OCI-LY7 (cell line): ENCODE data around the gene TAPT1. TPM values are rescaled to one million over a fixed set of nuclear protein-coding genes. Genes with fewer than 3 reads are reported as not detected.

ENCODE experiments used
- BruUV-seq: library from RNA; stranded (reverse); fragments of 400-500 nt; replicated peaks from 2 replicates; lab custom pipeline; 2021; lab: Mats Ljungman, UMichigan
- CTCF ChIA-PET: fragments of 300-600 bp; sonication (Branson Sonifier 250); formaldehyde crosslinking; loops from one replicate; lab custom pipeline; 2022; ENCODE audit warnings: antibody characterized with exemption; ENCODE audit not compliant: unreplicated experiment; lab: Charles Lee
- POLR2A ChIA-PET: fragments of 300-600 bp; sonication (Branson Sonifier 250); formaldehyde crosslinking; loops from one replicate; lab custom pipeline; 2022; ENCODE audit warnings: antibody characterized with exemption; lab: Charles Lee
- DNase-seq: peaks from one replicate; pipeline ENCODE4 v3.0.0-alpha.2; 2015; ENCODE audit warnings: low spot score
- H2AFZ ChIP-seq: fragments of 200-600 bp; sonication (generic), shearing (Covaris generic); 2 replicates; pipeline ENCODE4 v1.6.1; 2014; ENCODE audit warnings: mild to moderate bottlenecking, antibody characterized with exemption, low read length, moderate library complexity
- H3K27ac ChIP-seq: fragments of 200-600 bp; sonication (generic); 2 replicates; pipeline ENCODE4 v1.5.1; 2014; ENCODE audit warnings: mixed run types, low read depth, mild to moderate bottlenecking, moderate library complexity, low read length, inconsistent platforms; ENCODE audit not compliant: poor library complexity, severe bottlenecking
- H3K36me3 ChIP-seq: fragments of 200-600 bp; sonication (generic); 2 replicates; pipeline ENCODE4 v1.6.1; 2014; ENCODE audit warnings: mild to moderate bottlenecking, antibody characterized with exemption, low read length, moderate library complexity, mixed read lengths; ENCODE audit not compliant: insufficient read depth
- H3K4me1 ChIP-seq: fragments of 200-600 bp; sonication (generic); 2 replicates; pipeline ENCODE4 v1.5.1; 2014; ENCODE audit warnings: mild to moderate bottlenecking, low read length; ENCODE audit not compliant: insufficient read depth, poor library complexity, severe bottlenecking
- H3K4me2 ChIP-seq: fragments of 200-600 bp; sonication (generic); 2 replicates; pipeline ENCODE4 v1.6.1; 2014; ENCODE audit warnings: mild to moderate bottlenecking, low read length
- H3K4me3 ChIP-seq: fragments of 200-600 bp; sonication (generic); 2 replicates; pipeline ENCODE4 v1.5.1; 2014; ENCODE audit warnings: mild to moderate bottlenecking, low read depth, low read length; ENCODE audit not compliant: poor library complexity, severe bottlenecking
- H3K79me2 ChIP-seq: fragments of 200-600 bp; sonication (generic); 2 replicates; pipeline ENCODE4 v1.6.1; 2016; ENCODE audit warnings: low read depth, mild to moderate bottlenecking, low read length, moderate library complexity, mixed read lengths; ENCODE audit not compliant: insufficient read depth
- H3K9me2 ChIP-seq: fragments of 200-600 bp; sonication (generic); 2 replicates; pipeline ENCODE4 v1.6.1; 2016; ENCODE audit warnings: mild to moderate bottlenecking, low read length, mixed read lengths; ENCODE audit not compliant: insufficient read depth
- H3K9me3 ChIP-seq: fragments of 200-600 bp; sonication (generic); 2 replicates; pipeline ENCODE4 v1.6.1; 2014; ENCODE audit warnings: mild to moderate bottlenecking, mixed run types, low read length, mixed read lengths
- H4K20me1 ChIP-seq: fragments of 200-600 bp; sonication (generic); 2 replicates; pipeline ENCODE4 v1.6.1; 2014; ENCODE audit warnings: mild to moderate bottlenecking, antibody characterized with exemption, low read length, moderate library complexity, mixed read lengths; ENCODE audit not compliant: insufficient read depth
- CTCF ChIP-seq: fragments of 200-600 bp; sonication (generic); conservative IDR thresholded peaks from 2 replicates; pipeline ENCODE4 v1.5.1; 2014; ENCODE audit warnings: mild to moderate bottlenecking, antibody characterized with exemption, low read length, moderate library complexity, mixed read lengths
- EZH2phosphoT487 ChIP-seq: fragments of 200-600 bp; sonication (generic); IDR thresholded peaks from 2 replicates; pipeline ENCODE4 v1.6.1; 2018; ENCODE audit warnings: low read depth, borderline replicate concordance, mild to moderate bottlenecking, mixed run types, antibody characterized with exemption, low read length, moderate library complexity, mixed read lengths
- intact Hi-C: fragments of 100-400 bp; cut with micrococcal nuclease; formaldehyde crosslinking; loops from one replicate; pipeline ENCODE4 v1.10.0; 2022; ENCODE audit not compliant: unreplicated experiment
- total RNA-seq, 2 experiments: library from RNA; depleted of rRNA in 1 of 2; stranded (reverse); fragments of >200 nt in 1 of 2; shearing (Covaris generic) in 1 of 2; gene quantifications; 2 replicates each; pipeline ENCODE4 v1.2.3, GENCODE V29; 2014 to 2022

The TAPT1 gene
- total RNA-seq, 2 experiments from 2014 or later: 34.3 to 66.6 TPM

GRCh38 chr4:16238327-16238726 is 12.1 kb upstream of the TAPT1 start:
- no peak overlapping the region for H3K27ac ChIP-seq
- H3K4me2 ChIP-seq: no peak overlapping the region
- H3K9me2 ChIP-seq: no peaks in the 10 kb centered on the region
- no peaks in the 10 kb centered on the region for H3K9me3 ChIP-seq
- H2AFZ ChIP-seq: no peak overlapping the region
- no peak overlapping the region for H3K4me3 ChIP-seq
- intact Hi-C loops: no loop called here
- peaks cover 41% of the 10 kb centered on the region for H3K4me1 ChIP-seq
- BruUV-seq: no TSS peak
- no peaks in the 10 kb centered on the region for H4K20me1 ChIP-seq
- ChIA-PET CTCF (no interaction called here), POLR2A (interaction anchor here (1.2 kb wide), 1 partner anchor 21 kb away, joined by 3 read pairs; no protein-coding TSS in a partner anchor)
- no peak for DNase-seq
- H3K36me3 ChIP-seq: no peaks in the 10 kb centered on the region
- TF ChIP-seq EZH2phosphoT487 (no peak), CTCF (no peak)
- no peaks in the 10 kb centered on the region for H3K79me2 ChIP-seq

GRCh38 chr4:16237715-16238114 is 11.4 kb upstream of the TAPT1 start:
- no peak overlapping the region for H2AFZ ChIP-seq
- no peaks in the 10 kb centered on the region for H4K20me1 ChIP-seq
- H3K36me3 ChIP-seq: no peaks in the 10 kb centered on the region
- no peaks in the 10 kb centered on the region for H3K9me3 ChIP-seq
- H3K79me2 ChIP-seq: no peaks in the 10 kb centered on the region
- no peak overlapping the region for H3K4me2 ChIP-seq
- no peak for DNase-seq
- ChIA-PET CTCF (no interaction called here), POLR2A (no interaction called here)
- BruUV-seq: no TSS peak
- intact Hi-C loops: no loop called here
- H3K4me3 ChIP-seq: no peak overlapping the region
- no peak for TF ChIP-seq EZH2phosphoT487
- TF ChIP-seq CTCF: no peak
- peaks cover 47% of the 10 kb centered on the region for H3K4me1 ChIP-seq
- no peak overlapping the region for H3K27ac ChIP-seq
- no peaks in the 10 kb centered on the region for H3K9me2 ChIP-seq

GRCh38 chr4:16236402-16237023 is 10.2 kb upstream of the TAPT1 start:
- Histone ChIP-seq H2AFZ (no peak overlapping the region), H3K79me2 (no peaks in the 10 kb centered on the region), H4K20me1 (no peaks in the 10 kb centered on the region), H3K36me3 (no peaks in the 10 kb centered on the region), H3K27ac (no peak overlapping the region), H3K4me1 (peaks cover 59% of the 10 kb centered on the region), H3K4me2 (no peak overlapping the region), H3K4me3 (no peak overlapping the region), H3K9me2 (no peaks in the 10 kb centered on the region), H3K9me3 (no peaks in the 10 kb centered on the region)
- ChIA-PET CTCF (no interaction called here), POLR2A (interaction anchor here (0.8 to 2.3 kb wide), 7 partner anchors 9 to 558 kb away, joined by 3 to 13 read pairs (median 4); no protein-coding TSS in a partner anchor)
- intact Hi-C loops: no loop called here
- no peak for TF ChIP-seq CTCF
- DNase-seq: no peak
- BruUV-seq: no TSS peak
